ENCODE data around the gene SEMA3G.

DNA sequence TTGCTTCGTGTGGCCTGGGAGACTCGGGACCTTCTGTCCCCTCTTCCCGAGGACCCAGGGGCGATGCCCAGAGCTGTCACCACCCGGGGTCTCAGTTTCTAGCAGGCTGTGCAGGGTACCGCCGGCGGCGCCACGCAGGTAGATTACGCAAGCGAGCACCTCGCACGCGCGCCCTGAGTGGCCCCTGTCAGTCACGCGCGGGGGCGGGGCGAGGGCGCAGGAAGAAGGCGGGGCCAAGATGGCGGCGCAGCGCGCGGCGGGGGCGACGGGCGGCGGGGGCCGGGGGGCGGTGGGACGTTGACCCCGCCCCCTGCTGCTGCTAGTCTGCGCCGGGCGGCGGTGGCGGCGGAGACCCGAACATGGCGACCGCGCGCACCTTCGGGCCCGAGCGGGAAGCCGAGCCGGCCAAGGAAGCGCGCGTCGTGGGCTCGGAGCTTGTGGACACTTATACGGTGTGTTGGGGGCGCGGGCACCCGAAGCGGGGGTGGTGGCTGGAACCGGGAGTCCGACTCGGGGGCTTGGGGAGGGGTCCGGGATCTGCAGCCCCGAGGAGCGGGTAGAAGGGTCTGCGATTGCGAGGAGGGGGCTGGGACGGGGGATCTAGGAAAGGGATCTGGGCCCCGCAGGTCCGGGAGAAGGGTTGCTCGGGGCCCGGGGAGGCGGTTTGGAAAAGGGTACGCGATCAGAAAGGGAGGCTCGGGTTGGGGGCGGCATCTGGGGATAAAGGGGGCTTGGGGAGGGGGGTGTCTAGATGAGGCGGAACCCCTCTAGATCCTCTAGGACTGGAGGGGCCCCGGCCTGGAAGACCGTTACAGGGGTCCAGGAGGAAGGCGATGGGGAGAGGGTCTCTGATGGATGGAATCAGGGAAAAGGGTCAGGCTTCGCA is 10.6 kb upstream of the SEMA3G start, which contains the start of gene NISCH:
- TF ChIP-seq, protein P1, sequence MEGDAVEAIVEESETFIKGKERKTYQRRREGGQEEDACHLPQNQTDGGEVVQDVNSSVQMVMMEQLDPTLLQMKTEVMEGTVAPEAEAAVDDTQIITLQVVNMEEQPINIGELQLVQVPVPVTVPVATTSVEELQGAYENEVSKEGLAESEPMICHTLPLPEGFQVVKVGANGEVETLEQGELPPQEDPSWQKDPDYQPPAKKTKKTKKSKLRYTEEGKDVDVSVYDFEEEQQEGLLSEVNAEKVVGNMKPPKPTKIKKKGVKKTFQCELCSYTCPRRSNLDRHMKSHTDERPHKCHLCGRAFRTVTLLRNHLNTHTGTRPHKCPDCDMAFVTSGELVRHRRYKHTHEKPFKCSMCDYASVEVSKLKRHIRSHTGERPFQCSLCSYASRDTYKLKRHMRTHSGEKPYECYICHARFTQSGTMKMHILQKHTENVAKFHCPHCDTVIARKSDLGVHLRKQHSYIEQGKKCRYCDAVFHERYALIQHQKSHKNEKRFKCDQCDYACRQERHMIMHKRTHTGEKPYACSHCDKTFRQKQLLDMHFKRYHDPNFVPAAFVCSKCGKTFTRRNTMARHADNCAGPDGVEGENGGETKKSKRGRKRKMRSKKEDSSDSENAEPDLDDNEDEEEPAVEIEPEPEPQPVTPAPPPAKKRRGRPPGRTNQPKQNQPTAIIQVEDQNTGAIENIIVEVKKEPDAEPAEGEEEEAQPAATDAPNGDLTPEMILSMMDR (conservative IDR thresholded peaks at IDR 0.05): no peak
- TF ChIP-seq EZH2 (IDR thresholded peaks at IDR 0.05; ENCODE audit: low read depth): no peak
